Spleen (tissue), 11 donors: ENCODE data around the gene MGMT. TPM values are rescaled to one million over a fixed set of nuclear protein-coding genes. Genes with fewer than 3 reads are reported as not detected.

ENCODE experiments used
- DNase-seq: peaks from one replicate; pipeline ENCODE4 v3.0.0-alpha.2; 2020
- H3K27ac ChIP-seq, 8 donors: fragments of 200-600 bp; sonication (generic) in 7 of 8; 1 replicate in 4 of 8; 2 replicates in 4 of 8; pipeline versions ENCODE4 v1.5.0 to v1.8.0; 2016 to 2021; ENCODE audit warnings: inconsistent platforms in 4 of 8, mild to moderate bottlenecking in 4 of 8, moderate library complexity in 1 of 8
- H3K27me3 ChIP-seq, 7 donors: fragments of 200-600 bp; sonication (generic) in 6 of 7; replicated peaks in 1 of 7; 1 replicate in 4 of 7; 2 replicates in 3 of 7; pipeline versions ENCODE4 v1.5.0 to v1.8.0; 2016 to 2021; ENCODE audit warnings: inconsistent platforms in 3 of 7, mild to moderate bottlenecking in 1 of 7
- H3K36me3 ChIP-seq, 6 donors: fragments of 200-600 bp; sonication (generic) in 5 of 6; 1 replicate in 4 of 6; 2 replicates in 2 of 6; pipeline versions ENCODE4 v1.5.0 to v1.8.0; 2016 to 2021; ENCODE audit warnings: inconsistent platforms in 2 of 6
- H3K4me1 ChIP-seq, 6 donors: fragments of 200-600 bp; sonication (generic) in 5 of 6; 1 replicate in 3 of 6; 2 replicates in 3 of 6; pipeline versions ENCODE4 v1.5.0 to v1.8.0; 2016 to 2021; ENCODE audit warnings: inconsistent platforms in 3 of 6
- H3K4me3 ChIP-seq, 8 donors: fragments of 200-600 bp; sonication (generic) in 7 of 8; 1 replicate in 4 of 8; 2 replicates in 4 of 8; pipeline versions ENCODE4 v1.5.0 to v1.8.0; 2016 to 2021; ENCODE audit warnings: inconsistent platforms in 4 of 8, mild to moderate bottlenecking in 4 of 8, moderate library complexity in 2 of 8
- H3K9me3 ChIP-seq, 8 donors: fragments of 200-600 bp; sonication (generic) in 7 of 8; 1 replicate in 4 of 8; 2 replicates in 4 of 8; pipeline versions ENCODE4 v1.5.0 to v1.8.0; 2016 to 2021; ENCODE audit warnings: inconsistent platforms in 4 of 8
- POLR2A ChIP-seq, 3 donors: fragments of 450-650 bp; IDR thresholded peaks; one replicate each; pipeline ENCODE4 v1.5.1; 2017; ENCODE audit warnings: antibody characterized with exemption in 3 of 3, mild to moderate bottlenecking in 1 of 3
- POLR2AphosphoS5 ChIP-seq, 3 donors: sonication (generic); formaldehyde crosslinking; IDR thresholded peaks; one replicate each; pipeline ENCODE4 v1.5.1; 2017; ENCODE audit warnings: antibody characterized with exemption in 3 of 3
- WGBS, 5 donors: extraction: QIAGEN DNeasy Blood & Tissue Kit in 3 of 5; methylation state at CpG; one replicate each; pipeline versions ENCODE4 v1.1.5 to v1.1.7; 2013 to 2018; 5-methylcytosine and 5-hydroxymethylcytosine counted together
- intact Hi-C: fragments of 100-400 bp; cut with DNase I; formaldehyde crosslinking; loops from one replicate; pipeline ENCODE4 v1.15.0; 2023; ENCODE audit warnings: low total_unique reads
- polyA plus RNA-seq, 3 donors: library from polyadenylated mRNA; stranded (reverse); fragments of 200-250 nt; gene quantifications; one replicate each; pipeline ENCODE4 v1.2.1, GENCODE V29; 2013
- total RNA-seq, 7 donors: library from RNA; depleted of rRNA in 3 of 7; stranded (reverse); fragments of >200 nt in 3 of 7; fragmentation: NEBNext Ultra II Directional in 4 of 7; extraction: Animal tissue kit (Norgen Biotek cat#: 25700) in 4 of 7; gene quantifications; one replicate each; pipeline versions ENCODE4 v1.1.0 to v1.2.1, GENCODE V29; 2016 to 2021
- TF ChIP-seq, protein P1 (sequence below), 11 experiments: fragments of 200-600 bp in 7 of 11; fragments of 450-650 bp in 4 of 11; sonication (generic) in 4 of 11; IDR thresholded peaks in 8 of 11; conservative IDR thresholded peaks in 3 of 11; 1 replicate in 7 of 11; 2 replicates in 4 of 11; pipeline versions ENCODE4 v1.4.0 to v1.8.0; 2016 to 2021; ENCODE audit warnings: antibody characterized with exemption in 11 of 11, inconsistent platforms in 4 of 11, mild to moderate bottlenecking in 1 of 11
- donor health status: healthy with polysubstance abuse.
- donor health status: DM: no; HTN: no; CAD: no; lungs with moderate emphysema.
- donor health status: DM: no; HTN: no; CAD: no.
- donor health status: Bipolar disorder and iron deficiency.
- donor health status: healthy.
- donor health status: DM: no; HTN: no; CAD: no.
- donor health status: DM: yes; HTN: yes; CAD: no.

MGMT gene
- total and polyA plus RNA-seq, 10 donors = 14.3 to 33.4 (median 21.7) TPM

DNA sequence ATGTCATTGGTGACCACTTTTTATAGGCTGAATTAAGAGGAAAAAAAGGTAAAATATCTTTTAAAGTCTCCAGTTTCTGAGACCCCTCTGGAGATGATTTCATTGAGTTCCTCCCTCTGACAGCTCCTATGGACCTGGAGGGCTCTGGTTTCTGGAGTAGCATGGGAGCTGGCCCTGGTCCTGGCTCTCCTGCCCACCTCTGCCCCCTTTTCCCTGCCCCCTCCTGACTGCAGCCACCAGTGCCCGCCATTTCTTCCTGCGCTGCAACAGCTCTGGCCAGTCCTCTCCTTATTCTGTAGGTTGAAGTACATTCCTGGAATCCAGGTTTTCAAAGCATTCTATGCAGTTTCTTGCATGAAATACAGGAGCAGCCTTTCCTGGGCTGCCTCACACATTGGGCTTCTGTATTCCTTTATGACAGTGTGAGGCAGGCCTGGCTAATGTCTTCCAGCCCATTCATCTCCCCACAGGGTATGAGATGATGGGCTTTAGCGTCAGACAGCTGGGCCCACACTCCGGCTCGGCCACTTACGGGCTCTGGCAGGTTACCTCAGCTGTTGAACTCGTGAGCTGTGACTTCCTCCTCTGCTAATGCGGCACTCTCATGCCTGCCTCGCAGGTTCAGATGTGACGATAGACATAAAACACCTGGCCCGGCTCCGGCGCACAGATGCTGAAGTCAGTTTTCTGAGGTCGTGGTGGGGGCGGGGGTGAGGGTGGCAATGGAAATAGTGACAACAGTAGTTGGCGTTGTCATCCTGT is 101.7 kb downstream of the MGMT start:
- Histone ChIP-seq H3K36me3 (peaks cover 0 to 22% (median 4%) of the 10 kb centered on the region in 6 donors), H3K27me3 (no peaks in the 10 kb centered on the region), H3K9me3 (peaks cover 0 to 3% (median 0%) of the 10 kb centered on the region in 8 donors), H3K27ac (no peak overlapping the region), H3K4me1 (no peaks in the 10 kb centered on the region), H3K4me3 (no peak overlapping the region)
- TF ChIP-seq POLR2A (IDR thresholded peaks at IDR 0.05) = no peak
- TF ChIP-seq, protein P1, sequence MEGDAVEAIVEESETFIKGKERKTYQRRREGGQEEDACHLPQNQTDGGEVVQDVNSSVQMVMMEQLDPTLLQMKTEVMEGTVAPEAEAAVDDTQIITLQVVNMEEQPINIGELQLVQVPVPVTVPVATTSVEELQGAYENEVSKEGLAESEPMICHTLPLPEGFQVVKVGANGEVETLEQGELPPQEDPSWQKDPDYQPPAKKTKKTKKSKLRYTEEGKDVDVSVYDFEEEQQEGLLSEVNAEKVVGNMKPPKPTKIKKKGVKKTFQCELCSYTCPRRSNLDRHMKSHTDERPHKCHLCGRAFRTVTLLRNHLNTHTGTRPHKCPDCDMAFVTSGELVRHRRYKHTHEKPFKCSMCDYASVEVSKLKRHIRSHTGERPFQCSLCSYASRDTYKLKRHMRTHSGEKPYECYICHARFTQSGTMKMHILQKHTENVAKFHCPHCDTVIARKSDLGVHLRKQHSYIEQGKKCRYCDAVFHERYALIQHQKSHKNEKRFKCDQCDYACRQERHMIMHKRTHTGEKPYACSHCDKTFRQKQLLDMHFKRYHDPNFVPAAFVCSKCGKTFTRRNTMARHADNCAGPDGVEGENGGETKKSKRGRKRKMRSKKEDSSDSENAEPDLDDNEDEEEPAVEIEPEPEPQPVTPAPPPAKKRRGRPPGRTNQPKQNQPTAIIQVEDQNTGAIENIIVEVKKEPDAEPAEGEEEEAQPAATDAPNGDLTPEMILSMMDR (IDR thresholded peaks at IDR 0.05 in 8 of 11, conservative IDR thresholded peaks at IDR 0.05 in 3 of 11) = no peak
- TF ChIP-seq POLR2AphosphoS5 (IDR thresholded peaks at IDR 0.05) = no peak
- WGBS, 5 donors = 78 to 89% (median 85%) methylated on average over 16 of the region's 16 CpGs
- no peak for DNase-seq
- intact Hi-C loops = no loop called here

GRCh38 chr10:129570185-129570584 is 103.1 kb downstream of the MGMT start:
- no peaks in the 10 kb centered on the region for H3K27me3 ChIP-seq
- TF ChIP-seq POLR2A (IDR thresholded peaks at IDR 0.05) = no peak
- TF ChIP-seq POLR2AphosphoS5 (IDR thresholded peaks at IDR 0.05) = no peak
- TF ChIP-seq, protein P1 (IDR thresholded peaks at IDR 0.05 in 8 of 11, conservative IDR thresholded peaks at IDR 0.05 in 3 of 11) = no peak
- WGBS, 5 donors = 95 to 99% (median 95%) methylated on average over 11 of the region's 11 CpGs
- peaks cover 0 to 22% (median 4%) of the 10 kb centered on the region in 6 donors for H3K36me3 ChIP-seq
- no peak for DNase-seq
- H3K4me3 ChIP-seq = no peak overlapping the region
- no peaks in the 10 kb centered on the region for H3K4me1 ChIP-seq
- no peak overlapping the region for H3K27ac ChIP-seq
- intact Hi-C loops = no loop called here
- H3K9me3 ChIP-seq = no peaks in the 10 kb centered on the region

DNA sequence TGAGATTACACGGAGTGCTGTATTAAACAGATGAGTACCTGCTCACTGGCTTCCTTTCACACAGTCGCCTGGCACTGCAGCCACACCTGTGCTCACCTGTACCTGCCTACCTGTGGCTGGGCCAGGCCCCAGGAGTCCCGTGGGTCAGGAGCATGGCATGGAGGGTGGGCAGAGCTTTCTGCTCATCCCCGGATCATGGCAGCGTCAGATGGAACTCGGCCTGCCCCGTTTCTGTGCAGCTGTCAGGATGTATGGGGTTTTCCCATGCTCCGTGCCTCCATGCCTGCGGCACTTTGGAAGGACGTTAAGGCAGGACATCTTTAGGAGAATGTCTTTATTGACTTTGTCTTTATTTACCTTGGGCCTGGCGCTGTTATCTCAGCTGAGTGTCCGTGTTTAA is 112.2 kb downstream of the MGMT start:
- H3K36me3 ChIP-seq = no peaks in the 10 kb centered on the region
- no peak overlapping the region for H3K27ac ChIP-seq
- TF ChIP-seq, protein P1 (IDR thresholded peaks at IDR 0.05 in 8 of 11, conservative IDR thresholded peaks at IDR 0.05 in 3 of 11) = no peak
- TF ChIP-seq POLR2A (IDR thresholded peaks at IDR 0.05) (no peak), POLR2AphosphoS5 (IDR thresholded peaks at IDR 0.05) (no peak)
- H3K4me1 ChIP-seq = no peaks in the 10 kb centered on the region
- peaks cover 0 to 40% (median 8%) of the 10 kb centered on the region in 8 donors for H3K9me3 ChIP-seq
- DNase-seq = no peak
- WGBS, 5 donors = 92 to 96% (median 94%) methylated on average over 12 of the region's 12 CpGs
- H3K4me3 ChIP-seq = no peak overlapping the region
- H3K27me3 ChIP-seq = no peaks in the 10 kb centered on the region
- intact Hi-C loops = no loop called here

DNA sequence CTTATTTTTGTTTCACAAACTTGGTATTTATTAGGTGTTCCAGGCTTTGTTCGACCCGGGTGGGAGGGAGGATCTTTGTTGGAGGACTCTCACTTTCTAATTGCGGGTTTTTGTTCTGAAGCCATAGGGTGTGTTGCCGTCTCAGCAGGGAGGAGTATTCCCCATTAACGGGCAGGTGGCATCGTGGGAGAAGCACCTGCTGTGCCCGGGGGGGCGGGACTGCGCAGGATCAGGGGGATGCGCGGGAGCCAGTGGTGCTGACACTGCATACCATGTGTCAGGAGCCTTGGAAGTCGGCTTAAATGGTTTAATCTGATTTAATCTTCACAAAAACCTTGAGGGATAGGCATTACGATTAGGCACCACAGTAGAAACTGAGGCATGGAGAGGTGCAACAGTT is 113.0 kb downstream of the MGMT start:
- DNase-seq = no peak
- Histone ChIP-seq H3K36me3 (peaks cover 0 to 6% (median 0%) of the 10 kb centered on the region in 6 donors), H3K4me3 (no peak overlapping the region), H3K4me1 (no peaks in the 10 kb centered on the region), H3K27ac (no peak overlapping the region), H3K27me3 (no peaks in the 10 kb centered on the region), H3K9me3 (peaks cover 0 to 48% (median 12%) of the 10 kb centered on the region in 8 donors)
- intact Hi-C loops = no loop called here
- WGBS, 5 donors = 86 to 97% (median 92%) methylated on average over 13 of the region's 13 CpGs
- TF ChIP-seq, protein P1 (IDR thresholded peaks at IDR 0.05 in 8 of 11, conservative IDR thresholded peaks at IDR 0.05 in 3 of 11) = no peak
- TF ChIP-seq POLR2A (IDR thresholded peaks at IDR 0.05) (no peak), POLR2AphosphoS5 (IDR thresholded peaks at IDR 0.05) (no peak)
